Keratinocyte (primary cell): ENCODE data around the gene TTC36. TPM values are rescaled to one million over a fixed set of nuclear protein-coding genes. Genes with fewer than 3 reads are reported as not detected.

ENCODE experiments used
- DNase-seq: peaks from one replicate; pipeline ENCODE4 v3.0.0-alpha.2; 2011; ENCODE audit warnings: low read depth, missing footprints, low spot score
- FAIRE-seq: peaks from 2 replicates; lab custom pipeline; 2011; peaks lifted over from hg19 to GRCh38; lab: Jason Lieb, UNC
- H2AFZ ChIP-seq: 2 replicates; pipeline ENCODE4 v1.6.0; 2012; ENCODE audit warnings: low read length, control low read depth, inconsistent platforms; ENCODE audit not compliant: control insufficient read depth
- H3K27ac ChIP-seq: 2 replicates; pipeline ENCODE4 v1.5.1; 2011; ENCODE audit warnings: low read length; ENCODE audit not compliant: control insufficient read depth, insufficient read depth
- H3K27me3 ChIP-seq: 3 replicates; pipeline ENCODE4 v1.6.0; 2011; ENCODE audit warnings: low read length; ENCODE audit not compliant: control insufficient read depth, insufficient read depth; ENCODE audit errors: extremely low read depth
- H3K36me3 ChIP-seq, 2 experiments: 2 replicates in 1 of 2; 3 replicates in 1 of 2; pipeline ENCODE4 v1.5.1; 2011; ENCODE audit warnings: low read length in 2 of 2, mild to moderate bottlenecking in 1 of 2; ENCODE audit not compliant: control insufficient read depth in 2 of 2, insufficient read depth in 2 of 2; ENCODE audit errors: extremely low read depth in 1 of 2
- H3K4me1 ChIP-seq: 3 replicates; pipeline ENCODE4 v1.5.1; 2011; ENCODE audit warnings: low read length; ENCODE audit not compliant: control insufficient read depth, insufficient read depth; ENCODE audit errors: extremely low read depth
- H3K4me2 ChIP-seq: 3 replicates; pipeline ENCODE4 v1.6.0; 2011; ENCODE audit warnings: low read depth, low read length; ENCODE audit not compliant: control insufficient read depth, insufficient read depth; ENCODE audit errors: extremely low read depth
- H3K4me3 ChIP-seq, 3 experiments: fragments of 200-600 bp in 1 of 3; sonication (generic) in 1 of 3; 2 replicates in 2 of 3; 3 replicates in 1 of 3; pipeline ENCODE4 v1.5.1; 2011 to 2016; ENCODE audit warnings: low read length in 3 of 3, mild to moderate bottlenecking in 3 of 3, control low read depth in 2 of 3, inconsistent platforms in 1 of 3, low read depth in 1 of 3, mixed read lengths in 1 of 3, mixed run types in 1 of 3, moderate library complexity in 1 of 3; ENCODE audit not compliant: control insufficient read depth in 2 of 3, insufficient read depth in 2 of 3; ENCODE audit errors: extremely low read depth in 1 of 3
- H3K79me2 ChIP-seq: 2 replicates; pipeline ENCODE4 v1.6.0; 2012; ENCODE audit warnings: low read length; ENCODE audit not compliant: control insufficient read depth, insufficient read depth
- H3K9ac ChIP-seq: 3 replicates; pipeline ENCODE4 v1.6.0; 2011; ENCODE audit warnings: low read length; ENCODE audit not compliant: control insufficient read depth, insufficient read depth; ENCODE audit errors: extremely low read depth
- H3K9me1 ChIP-seq: 3 replicates; pipeline ENCODE4 v1.6.0; 2011; ENCODE audit warnings: low read length; ENCODE audit not compliant: control insufficient read depth, insufficient read depth; ENCODE audit errors: extremely low read depth
- H3K9me3 ChIP-seq: 2 replicates; pipeline ENCODE4 v1.5.1; 2012; ENCODE audit warnings: low read depth, low read length; ENCODE audit not compliant: control insufficient read depth
- H4K20me1 ChIP-seq: 3 replicates; pipeline ENCODE4 v1.6.0; 2011; ENCODE audit warnings: low read length; ENCODE audit not compliant: control insufficient read depth, insufficient read depth; ENCODE audit errors: extremely low read depth
- EZH2 ChIP-seq: IDR thresholded peaks from one replicate; pipeline ENCODE4 v1.6.1; 2012; ENCODE audit warnings: inconsistent platforms, mild to moderate bottlenecking, low read length, moderate library complexity
- dilution Hi-C: fragments of 300-500 bp; cut with MboI; formaldehyde crosslinking; loops from one replicate; pipeline ENCODE4 v1.7.0; 2020; ENCODE audit warnings: low sequenced_read_pairs; ENCODE audit not compliant: extremely low pct_ligation_motif_present
- polyA plus RNA-seq, 5 experiments: library from polyadenylated mRNA; depleted of rRNA in 3 of 5; stranded (reverse) in 3 of 5; stranded (forward) in 1 of 5; unstranded in 1 of 5; fragments of >200 nt; gene quantifications; 1 replicate in 1 of 5; 2 replicates in 3 of 5; 3 replicates in 1 of 5; pipeline versions ENCODE4 v1.2.1 to v1.2.3, GENCODE V29; 2011 to 2012; ENCODE audit warnings: missing spikeins in 2 of 5, low read depth in 1 of 5, low replicate concordance in 1 of 5
- TF ChIP-seq, protein P1 (sequence below), 3 experiments: IDR thresholded peaks in 1 of 3; conservative IDR thresholded peaks in 1 of 3; optimal IDR thresholded peaks in 1 of 3; 2 replicates in 2 of 3; 3 replicates in 1 of 3; pipeline versions ENCODE3 to v1.5.1; 2011; ENCODE audit warnings: low read length in 3 of 3, mild to moderate bottlenecking in 3 of 3, moderate library complexity in 2 of 3, control low read depth in 1 of 3, inconsistent platforms in 1 of 3; ENCODE audit not compliant: insufficient read depth in 2 of 3; ENCODE audit errors: extremely low read depth in 1 of 3

Gene TTC36
- polyA plus RNA-seq, 1 donor (not counting 4 experiments of a cell fraction or from before 2014, with no cell fraction given) = not detected

DNA sequence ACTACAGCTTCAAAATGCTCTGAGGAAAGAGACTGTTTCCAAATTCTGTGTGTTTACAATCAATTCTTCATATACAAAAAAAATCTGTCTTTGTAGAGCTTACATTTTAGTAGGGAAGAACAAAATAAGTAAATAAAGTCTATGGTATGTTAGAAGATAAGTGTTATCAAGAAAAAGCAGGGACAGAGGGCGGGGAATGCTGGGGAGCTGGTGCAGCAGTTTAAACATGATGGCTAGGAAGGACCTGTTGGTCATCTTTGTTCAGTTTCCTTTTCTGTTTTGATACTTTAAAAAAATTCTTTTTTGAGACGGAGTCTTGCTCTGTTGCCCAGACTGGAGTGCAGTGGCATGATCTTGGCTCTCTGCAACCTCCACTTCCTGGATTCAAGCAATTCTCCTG lies 19.9 kb downstream of the TTC36 start:
- H3K27ac ChIP-seq = no peak overlapping the region
- FAIRE-seq = no peak
- TF ChIP-seq EZH2 = no peak
- TF ChIP-seq, protein P1, sequence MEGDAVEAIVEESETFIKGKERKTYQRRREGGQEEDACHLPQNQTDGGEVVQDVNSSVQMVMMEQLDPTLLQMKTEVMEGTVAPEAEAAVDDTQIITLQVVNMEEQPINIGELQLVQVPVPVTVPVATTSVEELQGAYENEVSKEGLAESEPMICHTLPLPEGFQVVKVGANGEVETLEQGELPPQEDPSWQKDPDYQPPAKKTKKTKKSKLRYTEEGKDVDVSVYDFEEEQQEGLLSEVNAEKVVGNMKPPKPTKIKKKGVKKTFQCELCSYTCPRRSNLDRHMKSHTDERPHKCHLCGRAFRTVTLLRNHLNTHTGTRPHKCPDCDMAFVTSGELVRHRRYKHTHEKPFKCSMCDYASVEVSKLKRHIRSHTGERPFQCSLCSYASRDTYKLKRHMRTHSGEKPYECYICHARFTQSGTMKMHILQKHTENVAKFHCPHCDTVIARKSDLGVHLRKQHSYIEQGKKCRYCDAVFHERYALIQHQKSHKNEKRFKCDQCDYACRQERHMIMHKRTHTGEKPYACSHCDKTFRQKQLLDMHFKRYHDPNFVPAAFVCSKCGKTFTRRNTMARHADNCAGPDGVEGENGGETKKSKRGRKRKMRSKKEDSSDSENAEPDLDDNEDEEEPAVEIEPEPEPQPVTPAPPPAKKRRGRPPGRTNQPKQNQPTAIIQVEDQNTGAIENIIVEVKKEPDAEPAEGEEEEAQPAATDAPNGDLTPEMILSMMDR (optimal IDR thresholded peaks at IDR 0.05 in 1 of 3, IDR thresholded peaks at IDR 0.05 in 1 of 3, conservative IDR thresholded peaks at IDR 0.05 in 1 of 3; ENCODE audit: extremely low read depth in 1 of 3, insufficient read depth in 2 of 3, low read length in 3 of 3) = no peak
- no peak for DNase-seq
- no peak overlapping the region for H3K4me3 ChIP-seq
- no peaks in the 10 kb centered on the region for H3K79me2 ChIP-seq
- H3K9ac ChIP-seq = no peak overlapping the region
- no peaks in the 10 kb centered on the region for H3K27me3 ChIP-seq
- H4K20me1 ChIP-seq = no peaks in the 10 kb centered on the region
- no peaks in the 10 kb centered on the region for H3K9me3 ChIP-seq
- H3K36me3 ChIP-seq = peaks cover 4 to 5% of the 10 kb centered on the region in 2 experiments
- no peaks in the 10 kb centered on the region for H3K4me1 ChIP-seq
- H2AFZ ChIP-seq = no peak overlapping the region
- no peaks in the 10 kb centered on the region for H3K9me1 ChIP-seq
- dilution Hi-C loops = no loop called here
- H3K4me2 ChIP-seq = no peak overlapping the region

DNA sequence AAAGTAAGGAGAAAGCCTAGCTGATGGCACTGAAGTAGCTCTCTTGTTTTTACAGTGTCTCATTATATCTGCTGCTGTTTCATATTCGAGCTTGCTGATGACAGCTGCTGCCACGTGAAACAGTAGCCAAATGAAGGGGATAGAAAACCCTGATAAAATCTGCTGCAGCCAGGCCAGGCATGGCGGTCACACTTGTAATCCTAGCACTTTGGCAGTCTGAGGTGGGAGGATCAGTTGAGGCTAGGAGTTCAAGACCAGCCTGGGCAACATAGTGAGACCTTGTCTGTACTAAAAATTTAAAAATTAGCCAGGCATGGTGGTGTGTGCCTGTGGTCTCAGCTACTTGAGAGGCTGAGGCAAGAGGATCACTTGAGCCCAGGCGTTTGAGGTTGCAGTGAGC lies 25.1 kb downstream of the TTC36 start:
- no peaks in the 10 kb centered on the region for H3K79me2 ChIP-seq
- DNase-seq (no peak), FAIRE-seq (no peak)
- no peaks in the 10 kb centered on the region for H4K20me1 ChIP-seq
- peaks cover 9% of the 10 kb centered on the region in 2 experiments for H3K36me3 ChIP-seq
- no peaks in the 10 kb centered on the region for H3K27me3 ChIP-seq
- dilution Hi-C loops = no loop called here
- no peaks in the 10 kb centered on the region for H3K9me1 ChIP-seq
- no peak overlapping the region for H3K27ac ChIP-seq
- H3K4me1 ChIP-seq = no peaks in the 10 kb centered on the region
- H3K9ac ChIP-seq = no peak overlapping the region
- H3K9me3 ChIP-seq = no peaks in the 10 kb centered on the region
- no peak overlapping the region for H3K4me3 ChIP-seq
- TF ChIP-seq EZH2 = no peak
- TF ChIP-seq, protein P1 (optimal IDR thresholded peaks at IDR 0.05 in 1 of 3, IDR thresholded peaks at IDR 0.05 in 1 of 3, conservative IDR thresholded peaks at IDR 0.05 in 1 of 3; ENCODE audit: extremely low read depth in 1 of 3, insufficient read depth in 2 of 3, low read length in 3 of 3) = no peak
- no peak overlapping the region for H2AFZ ChIP-seq
- no peak overlapping the region for H3K4me2 ChIP-seq
